ENCODE measurements around the gene DAZL. TPM values are rescaled to one million over a fixed set of nuclear protein-coding genes. Genes with fewer than 3 reads are reported as not detected.

The DAZL gene
- total and polyA plus RNA-seq, 9 of the 15 experiments (the other 6 are each of a cell fraction or from before 2014, with no cell fraction given), result not detected

GRCh38 chr3:16589120-16589519 is 16.1 kb downstream of the DAZL start (continued):
- TF ChIP-seq RREB1 (CRISPR knock-in tag; IDR thresholded peaks at IDR 0.05) (no peak), CREB5 (CRISPR knock-in tag; IDR thresholded peaks at IDR 0.05) (no peak), IRF9 (tag; IDR thresholded peaks at IDR 0.05) (no peak)
